GM18858 (cell line): ENCODE results near the gene SYNGR3.
"Not testable (repeated sequence)": the region's sequence is repeated elsewhere in the genome, so short reads cannot be mapped to it uniquely, and the experiment has no call there.

ENCODE experiments used
- ATAC-seq: cut with Tn5 transposase; IDR thresholded peaks from one replicate; pipeline ENCODE4 v1.9.1; 2021; ENCODE audit not compliant: unreplicated experiment

The SYNGR3 gene

GRCh38 chr16:2027024-2028010, 37.5 kb downstream of the SYNGR3 start:
- no peak for ATAC-seq

- no peak for ATAC-seq
These were observed 38.4 kb downstream of the SYNGR3 start for GRCh38 chr16:2028146-2028545.

GRCh38 chr16:2028620-2029220, 39.0 kb downstream of the SYNGR3 start:
- ATAC-seq = no peak

- ATAC-seq = no peak
These were observed 39.6 kb downstream of the SYNGR3 start for GRCh38 chr16:2029350-2029749.

- ATAC-seq = no peak
These were observed 40.3 kb downstream of the SYNGR3 start for GRCh38 chr16:2030036-2030435.

GRCh38 chr16:2031081-2031577, 41.4 kb downstream of the SYNGR3 start:
- ATAC-seq = no peak

- ATAC-seq = no peak
These were observed 42.7 kb downstream of the SYNGR3 start for GRCh38 chr16:2032285-2033056.

- no peak for ATAC-seq
These were observed 43.5 kb downstream of the SYNGR3 start for GRCh38 chr16:2033057-2033908.

- ATAC-seq = not testable (repeated sequence)
These were observed 44.3 kb downstream of the SYNGR3 start for GRCh38 chr16:2033909-2034695.

- no peak for ATAC-seq
These were observed 45.1 kb downstream of the SYNGR3 start for GRCh38 chr16:2034696-2035430.

GRCh38 chr16:2035431-2036199, 45.8 kb downstream of the SYNGR3 start:
- ATAC-seq = no peak

- no peak for ATAC-seq
These were observed 46.6 kb downstream of the SYNGR3 start for GRCh38 chr16:2036200-2036966.

- ATAC-seq = no peak
These were observed 47.3 kb downstream of the SYNGR3 start for GRCh38 chr16:2037115-2037514.

- no peak for ATAC-seq
These were observed 48.0 kb downstream of the SYNGR3 start for GRCh38 chr16:2037647-2038381.

- no peak for ATAC-seq
These were observed 48.8 kb downstream of the SYNGR3 start for GRCh38 chr16:2038382-2039231.
